IPS-NIHi7 (cell line): ENCODE data around the gene KDM5A.
"Not testable (repeated sequence)": the region's sequence is repeated elsewhere in the genome, so short reads cannot be mapped to it uniquely, and the experiment has no call there.

Experiments
- DNase-seq: peaks from one replicate; pipeline ENCODE4 v3.0.0; 2012; ENCODE audit warnings: mixed read lengths; ENCODE audit errors: extremely low spot score

Gene KDM5A

DNA sequence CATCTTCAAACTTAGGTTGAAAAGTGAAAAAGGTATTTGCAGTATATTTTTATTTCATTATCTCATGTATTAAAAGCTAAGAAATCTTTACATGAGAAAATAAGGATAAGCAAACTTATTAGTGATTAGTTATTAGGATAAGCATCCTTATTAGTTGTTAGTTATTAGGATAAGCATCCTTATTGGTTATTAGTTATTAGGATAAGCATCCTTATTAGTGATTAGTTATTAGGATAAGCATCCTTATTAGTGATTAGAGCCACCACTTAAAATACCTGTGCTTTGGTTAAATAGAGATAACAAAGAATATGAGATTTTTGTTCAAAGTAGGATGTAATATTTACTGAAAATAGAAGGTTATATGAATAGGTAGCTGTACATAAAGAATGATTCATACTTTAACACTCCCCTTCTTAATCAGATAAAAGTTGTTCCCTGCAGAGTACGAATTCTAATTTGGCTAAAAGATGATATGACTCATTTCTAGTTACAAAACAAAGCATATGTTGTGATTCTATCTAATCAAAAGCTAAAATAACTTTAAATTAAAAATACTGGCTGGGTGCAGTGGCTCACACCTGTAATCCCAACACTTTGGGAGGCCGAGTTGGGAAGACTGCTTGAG, 56.4 kb downstream of the KDM5A start:
- no peak for DNase-seq

GRCh38 chr12:331287-331686, 57.8 kb downstream of the KDM5A start:
- DNase-seq: no peak

GRCh38 chr12:325906-326305, 63.2 kb downstream of the KDM5A start:
- DNase-seq: no peak

- no peak for DNase-seq
Observed at GRCh38 chr12:323507-323906, 65.6 kb downstream of the KDM5A start.

DNA sequence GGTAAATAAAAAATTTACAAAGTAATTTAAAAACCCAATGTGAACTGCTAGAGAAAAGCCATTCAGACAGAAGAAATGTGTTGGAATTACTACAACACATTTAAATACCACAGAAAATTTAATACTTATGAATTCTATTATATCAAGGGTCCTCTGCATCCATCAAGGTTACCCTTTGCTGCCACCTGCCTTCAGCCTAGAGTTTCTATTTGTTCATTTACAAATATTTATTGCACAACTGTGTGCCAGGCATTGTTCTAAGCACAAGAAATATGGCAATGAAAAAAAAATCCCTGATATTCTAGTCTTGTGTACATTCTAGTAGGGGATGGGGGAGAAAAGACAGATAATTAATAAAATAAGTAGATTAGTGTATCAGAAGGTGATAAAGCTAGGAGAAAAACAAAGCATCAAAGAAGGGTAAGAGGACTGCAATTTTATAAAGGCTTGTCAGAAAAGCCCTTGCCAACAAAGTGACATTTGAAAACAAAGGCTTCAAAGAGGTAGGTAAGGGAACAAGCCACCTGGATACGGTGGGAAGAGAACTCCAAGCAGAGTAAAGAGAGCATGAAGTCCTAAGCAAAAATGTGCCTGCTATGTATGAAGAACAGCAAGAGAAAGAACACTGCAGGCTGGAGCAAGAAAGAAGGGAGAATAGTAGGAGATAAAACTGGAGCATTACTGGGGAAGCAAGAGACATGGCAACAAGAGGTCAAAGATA, 67.4 kb downstream of the KDM5A start:
- no peak for DNase-seq

GRCh38 chr12:318759-319515, 70.2 kb downstream of the KDM5A start:
- no peak for DNase-seq

GRCh38 chr12:308511-308910, 80.6 kb downstream of the KDM5A start:
- no peak for DNase-seq

DNA sequence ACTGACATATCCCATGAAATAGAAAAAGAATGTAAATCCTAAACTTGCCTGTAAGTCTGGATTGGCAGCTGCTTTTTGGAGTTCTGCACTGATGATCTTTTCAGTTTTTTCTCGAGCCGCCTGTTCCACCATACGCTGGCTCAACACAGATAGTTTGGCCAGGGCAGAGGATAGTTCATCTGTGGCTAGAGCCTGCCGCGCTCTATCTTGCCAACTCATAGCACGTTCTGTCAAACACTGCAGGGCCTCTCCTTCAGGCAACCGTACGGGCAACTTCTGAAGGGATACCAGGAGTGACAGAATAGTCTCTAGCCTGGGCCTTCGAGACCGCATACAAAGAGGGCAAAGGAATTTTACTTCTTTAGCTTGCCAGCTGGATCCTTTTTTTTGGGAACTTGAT, 81.7 kb downstream of the KDM5A start:
- no peak for DNase-seq

GRCh38 chr12:304805-305204, 84.3 kb downstream of the KDM5A start:
- no peak for DNase-seq

GRCh38 chr12:302766-303165, 86.4 kb downstream of the KDM5A start:
- not testable (repeated sequence) for DNase-seq

DNA sequence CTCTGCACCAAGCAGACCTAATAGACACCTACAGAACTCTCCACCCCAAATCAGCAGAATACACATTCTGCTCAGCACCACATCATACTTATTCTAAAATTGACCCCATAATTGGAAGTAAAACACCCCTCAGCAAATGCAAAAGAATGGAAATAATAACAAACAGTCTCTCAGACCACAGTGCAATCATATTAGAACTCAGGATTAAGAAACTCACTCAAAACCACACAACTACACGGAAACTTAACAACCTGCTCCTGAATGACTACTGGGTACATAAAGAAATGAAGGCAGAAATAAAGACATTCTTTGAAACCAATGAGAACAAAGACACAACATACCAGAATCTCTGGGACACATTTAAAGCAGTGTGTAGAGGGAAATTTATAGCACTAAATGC, 89.0 kb downstream of the KDM5A start:
- DNase-seq: not testable (repeated sequence)

DNA sequence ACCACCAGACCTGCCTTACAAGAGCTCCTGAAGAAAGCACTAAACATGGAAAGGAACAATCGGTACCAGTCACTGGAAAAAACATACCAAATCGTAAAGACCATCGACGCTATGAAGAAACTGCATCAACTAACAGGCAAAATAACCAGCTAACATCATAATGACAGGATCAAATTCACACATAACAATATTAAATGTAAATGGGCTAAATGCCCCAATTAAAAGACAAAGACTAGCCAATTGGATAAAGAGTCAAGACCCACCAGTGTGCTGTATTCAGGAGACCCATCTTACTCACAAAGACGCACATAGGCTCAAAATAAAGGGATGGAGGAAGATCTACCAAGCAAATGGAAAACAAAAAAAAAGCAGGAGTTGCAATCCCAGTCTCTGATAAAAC, 89.6 kb downstream of the KDM5A start:
- DNase-seq: not testable (repeated sequence)

- DNase-seq: not testable (repeated sequence)
Observed at GRCh38 chr12:298059-298458, 91.1 kb downstream of the KDM5A start.

GRCh38 chr12:295132-295531, 94.0 kb downstream of the KDM5A start:
- no peak for DNase-seq

- DNase-seq: no peak
Observed at GRCh38 chr12:293199-293598, 95.9 kb downstream of the KDM5A start.

DNA sequence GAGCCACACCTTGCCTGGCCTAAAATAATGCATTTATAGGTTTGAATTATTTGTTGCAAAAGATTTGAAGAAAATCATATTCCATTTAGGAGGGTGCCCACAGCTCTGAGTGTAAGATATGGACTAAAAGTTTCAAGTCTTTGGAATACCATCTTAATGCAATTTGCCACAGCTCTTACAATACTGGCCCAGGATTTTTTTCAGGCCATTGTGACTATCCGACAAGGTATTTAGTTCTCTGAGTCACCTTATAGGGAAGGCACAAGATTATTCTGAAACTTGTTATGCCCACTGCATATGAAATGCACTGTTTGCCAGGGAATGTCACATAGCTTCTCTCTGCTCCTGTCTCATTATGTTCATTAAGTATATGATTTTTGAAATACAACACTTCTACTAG, 96.9 kb downstream of the KDM5A start:
- DNase-seq: no peak

DNA sequence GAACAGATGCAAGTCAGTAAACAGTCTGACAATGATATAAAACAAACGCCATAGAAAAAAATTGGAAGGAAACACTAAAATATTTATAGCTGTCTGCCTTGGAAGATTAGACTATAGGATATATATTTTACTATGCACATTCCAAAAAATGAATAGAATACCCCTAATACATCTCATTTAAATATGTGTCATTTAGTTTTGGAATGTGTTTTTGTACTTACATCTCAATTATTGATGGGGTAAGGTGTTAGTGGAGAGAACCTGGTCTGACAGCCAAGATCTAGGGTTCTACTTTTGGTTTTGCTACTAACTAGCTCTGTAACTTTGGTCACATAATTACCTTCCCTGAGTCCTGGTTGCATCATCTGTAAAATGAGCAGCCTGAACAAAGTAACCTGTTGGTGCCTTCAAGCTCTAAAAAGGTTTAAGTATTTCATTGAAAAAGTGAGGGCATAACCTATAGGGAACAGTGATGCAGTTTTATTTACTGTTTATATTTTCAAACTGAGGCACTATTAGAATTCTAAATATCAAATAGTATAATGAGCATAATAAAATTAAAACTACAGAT, 97.9 kb downstream of the KDM5A start:
- no peak for DNase-seq

GRCh38 chr12:288687-289086, 100.4 kb downstream of the KDM5A start:
- no peak for DNase-seq

DNA sequence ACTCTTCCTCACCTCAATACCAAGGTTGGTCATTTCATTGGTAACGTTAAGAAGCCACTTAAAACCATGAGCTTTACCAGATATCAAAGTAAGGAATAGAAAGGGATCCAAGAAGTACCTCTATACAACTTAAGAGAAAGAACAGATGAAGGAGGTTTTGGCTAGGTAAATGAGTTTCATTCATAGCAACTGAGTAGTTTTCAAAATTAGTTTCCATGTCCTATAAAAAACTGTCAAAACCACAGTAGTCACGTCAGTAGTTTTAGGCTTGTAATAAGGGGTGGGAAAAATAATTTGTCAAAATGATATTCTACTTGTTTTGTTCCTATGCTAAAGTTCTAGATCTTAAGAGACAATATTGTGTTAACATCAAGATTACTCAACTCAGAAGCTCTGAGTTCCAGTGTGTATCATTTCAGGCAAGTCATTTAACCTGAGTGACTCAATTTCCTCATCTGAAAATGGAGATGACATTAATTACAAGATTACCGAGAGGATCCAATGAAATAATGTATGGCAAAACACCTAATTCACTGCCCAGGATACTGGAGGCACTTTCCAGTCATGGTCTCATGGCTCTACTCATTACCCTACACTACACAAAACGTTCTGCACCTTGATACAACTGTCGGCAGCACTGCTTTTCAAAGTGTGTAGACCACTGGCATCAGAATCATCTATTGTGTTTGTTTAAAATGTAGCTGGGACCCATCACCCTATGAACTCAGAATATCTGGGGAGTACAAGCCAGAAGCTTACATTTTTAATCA, 102.4 kb downstream of the KDM5A start:
- no peak for DNase-seq

DNA sequence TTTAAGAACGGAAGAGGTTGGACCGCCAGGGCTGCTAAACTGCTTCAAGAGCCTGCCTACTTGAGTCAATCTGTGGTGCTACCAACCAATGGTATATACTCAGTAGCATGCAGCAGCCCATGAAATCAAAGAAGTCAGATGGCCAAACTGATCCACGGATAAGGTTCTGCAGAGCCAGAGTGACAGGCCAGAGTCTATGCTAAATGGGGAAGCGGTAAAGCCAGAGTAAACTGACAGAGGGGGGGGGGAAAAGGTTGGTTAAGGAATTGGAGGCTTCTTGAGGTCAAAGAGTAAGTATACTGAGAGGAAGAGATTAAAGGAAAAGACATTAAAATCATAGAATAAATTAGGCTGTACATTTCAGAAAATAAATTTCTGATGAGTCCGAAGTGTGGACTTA, 111.1 kb downstream of the KDM5A start:
- no peak for DNase-seq

GRCh38 chr12:275812-276211, 113.3 kb downstream of the KDM5A start:
- DNase-seq: no peak

- no peak for DNase-seq
Observed at GRCh38 chr12:273382-273781, 115.7 kb downstream of the KDM5A start.
